ENCODE data around the gene LIMS2.

DNA sequence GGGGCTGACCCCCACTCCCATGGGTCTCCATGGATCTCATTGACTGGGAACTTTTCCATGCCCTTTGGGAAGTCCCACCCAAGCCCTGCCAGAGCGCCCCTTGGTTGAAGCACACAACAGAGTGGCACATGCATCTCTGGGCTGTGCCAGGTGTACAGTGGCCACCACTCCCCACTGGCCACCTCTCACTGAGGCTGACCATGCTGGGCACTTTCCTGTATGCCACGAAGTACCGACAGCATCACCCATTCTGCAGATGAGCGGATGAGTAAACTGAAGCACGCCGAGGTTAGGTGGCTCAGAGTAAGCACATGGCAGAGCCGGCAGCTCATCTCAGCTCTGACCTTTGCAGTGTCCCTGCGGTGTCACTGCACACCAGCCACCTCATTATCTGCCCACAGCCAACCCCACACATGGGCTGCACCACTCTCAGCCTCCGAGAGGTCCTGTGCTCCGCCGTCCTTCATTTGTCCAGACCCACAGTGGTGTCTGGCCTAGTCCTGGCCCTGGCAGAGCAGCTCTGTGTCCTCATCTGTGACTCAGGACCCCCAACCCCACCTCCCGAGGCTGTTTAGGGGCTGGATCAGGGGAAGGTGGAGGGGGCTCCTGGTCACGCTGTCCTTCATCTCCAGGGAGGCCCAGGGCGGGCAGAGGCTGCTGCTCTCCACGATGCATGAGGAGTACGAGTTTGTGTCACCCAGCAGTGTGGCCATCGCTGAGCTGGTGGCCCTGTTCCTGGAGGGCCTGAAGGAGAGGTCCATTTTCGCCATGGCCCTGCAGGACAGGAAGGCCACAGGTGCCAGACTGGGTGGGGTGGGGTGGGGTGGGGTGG, 47.4 kb downstream of the LIMS2 start:
- TF ChIP-seq POLR2A (IDR thresholded peaks at IDR 0.05; ENCODE audit: low read length): no peak
- no peak for TF ChIP-seq GATA1 (IDR thresholded peaks at IDR 0.05; ENCODE audit: low read depth, low read length)

Measured in erythroblast (primary cell).